ENCODE measurements around the gene SRGAP3.
A peak's percentile ranks its signal among the peaks of the same experiment; 100 is the strongest.

SRGAP3 gene

GRCh38 chr3:9075762-9076161, 173.7 kb downstream of the SRGAP3 start:
- no peak for FAIRE-seq

GRCh38 chr3:9074079-9074478, 175.4 kb downstream of the SRGAP3 start:
- FAIRE-seq: no peak

- no peak for FAIRE-seq
These were observed 176.8 kb downstream of the SRGAP3 start for GRCh38 chr3:9072667-9073009.

- no peak for FAIRE-seq
These were observed 177.3 kb downstream of the SRGAP3 start for GRCh38 chr3:9071936-9072666.

GRCh38 chr3:9070961-9071360, 178.5 kb downstream of the SRGAP3 start:
- no peak for FAIRE-seq

- FAIRE-seq: no peak
These were observed 179.5 kb downstream of the SRGAP3 start for GRCh38 chr3:9069971-9070370.

GRCh38 chr3:9068051-9068450, 181.4 kb downstream of the SRGAP3 start:
- no peak for FAIRE-seq

GRCh38 chr3:9067352-9067975, 182.0 kb downstream of the SRGAP3 start:
- peak; percentile 71 for FAIRE-seq

- no peak for FAIRE-seq
These were observed 182.7 kb downstream of the SRGAP3 start for GRCh38 chr3:9066775-9067174.

GRCh38 chr3:9066141-9066540, 183.3 kb downstream of the SRGAP3 start:
- no peak for FAIRE-seq

- FAIRE-seq: no peak
These were observed 184.6 kb downstream of the SRGAP3 start for GRCh38 chr3:9064850-9065249.

GRCh38 chr3:9064251-9064650, 185.2 kb downstream of the SRGAP3 start:
- no peak for FAIRE-seq

- FAIRE-seq: no peak
These were observed 186.9 kb downstream of the SRGAP3 start for GRCh38 chr3:9062570-9062969.

GRCh38 chr3:9061634-9062033, 187.8 kb downstream of the SRGAP3 start:
- no peak for FAIRE-seq

GRCh38 chr3:9059489-9060400, 189.7 kb downstream of the SRGAP3 start:
- FAIRE-seq: no peak

GRCh38 chr3:9056581-9056980, 192.9 kb downstream of the SRGAP3 start:
- no peak for FAIRE-seq

- no peak for FAIRE-seq
These were observed 201.7 kb downstream of the SRGAP3 start for GRCh38 chr3:9047452-9048346.

GRCh38 chr3:9045371-9045770, 204.1 kb downstream of the SRGAP3 start:
- no peak for FAIRE-seq

GRCh38 chr3:9043063-9043462, 206.4 kb downstream of the SRGAP3 start:
- FAIRE-seq: no peak

- no peak for FAIRE-seq
These were observed 207.8 kb downstream of the SRGAP3 start for GRCh38 chr3:9041626-9042025.

GRCh38 chr3:9040996-9041395, 208.4 kb downstream of the SRGAP3 start:
- FAIRE-seq: no peak

GRCh38 chr3:9037144-9037711, 212.2 kb downstream of the SRGAP3 start:
- no peak for FAIRE-seq

Data from A204.1 (cell line).